GM20431 (cell line): ENCODE data around the gene PLCB4.

Experiments
- in situ Hi-C: fragments of 300-500 bp; cut with MseI, MboI; formaldehyde crosslinking; loops from one replicate; pipeline ENCODE4 v1.15.0; 2020; ENCODE audit warnings: low sequenced_read_pairs; ENCODE audit not compliant: unreplicated experiment

PLCB4 gene

DNA sequence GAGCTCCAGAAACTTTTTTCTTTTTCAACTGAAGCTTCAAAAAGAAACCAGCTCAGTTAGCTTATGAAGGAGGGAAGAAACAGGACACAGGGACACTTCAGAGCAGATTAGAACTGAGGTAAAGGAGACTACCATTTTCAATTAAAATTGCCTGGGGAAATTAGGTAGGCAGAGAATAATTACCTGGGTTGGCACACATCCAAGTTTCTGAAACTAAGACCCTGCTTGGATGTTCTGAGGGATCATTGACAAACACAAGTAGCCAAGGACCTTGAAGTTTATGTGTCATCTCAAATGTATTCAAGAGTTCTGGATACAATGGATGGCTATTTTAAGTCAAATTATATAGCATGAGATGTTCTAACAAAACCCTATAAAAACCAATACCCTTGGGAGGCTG, 137.6 kb downstream of the PLCB4 start:
- in situ Hi-C loops = no loop called here

DNA sequence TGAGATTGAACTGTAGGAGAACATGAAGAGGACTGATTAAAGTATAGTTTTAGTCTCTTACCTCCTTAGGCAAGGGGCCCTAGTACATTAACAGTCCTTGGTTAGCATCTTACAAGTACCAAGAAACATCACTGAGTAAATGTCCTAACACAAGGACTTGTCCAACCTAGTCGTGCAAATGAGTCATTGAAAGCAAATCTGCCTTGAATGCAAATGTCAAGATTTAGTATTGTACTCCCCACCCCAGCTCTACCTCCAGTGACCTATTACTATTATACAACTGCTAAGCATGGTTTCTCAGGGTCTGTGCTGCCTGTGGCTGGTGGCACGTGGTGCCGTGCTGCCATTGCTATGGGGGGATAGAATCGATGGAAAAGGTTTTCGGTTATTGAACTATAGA, 138.4 kb downstream of the PLCB4 start:
- in situ Hi-C loops = no loop called here

DNA sequence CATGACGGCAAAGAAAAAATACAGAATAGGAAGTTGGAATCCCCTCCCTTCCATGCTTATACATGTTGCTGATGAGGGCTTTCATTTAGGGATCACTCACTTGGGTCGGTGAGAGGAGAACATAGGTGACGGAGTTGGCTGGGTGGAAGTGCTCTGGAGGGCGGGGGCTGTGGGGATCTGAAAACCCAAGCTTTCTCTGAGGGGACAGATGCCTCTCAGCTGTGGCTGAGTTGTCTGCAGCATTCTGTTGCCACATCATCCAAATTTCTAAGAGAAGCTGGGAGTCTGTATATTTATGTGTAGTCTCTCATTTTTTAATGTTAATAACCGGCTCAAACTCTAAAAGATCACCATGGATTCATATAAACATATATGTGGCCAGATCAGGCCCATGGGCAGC, 141.5 kb downstream of the PLCB4 start:
- in situ Hi-C loops = no loop called here

DNA sequence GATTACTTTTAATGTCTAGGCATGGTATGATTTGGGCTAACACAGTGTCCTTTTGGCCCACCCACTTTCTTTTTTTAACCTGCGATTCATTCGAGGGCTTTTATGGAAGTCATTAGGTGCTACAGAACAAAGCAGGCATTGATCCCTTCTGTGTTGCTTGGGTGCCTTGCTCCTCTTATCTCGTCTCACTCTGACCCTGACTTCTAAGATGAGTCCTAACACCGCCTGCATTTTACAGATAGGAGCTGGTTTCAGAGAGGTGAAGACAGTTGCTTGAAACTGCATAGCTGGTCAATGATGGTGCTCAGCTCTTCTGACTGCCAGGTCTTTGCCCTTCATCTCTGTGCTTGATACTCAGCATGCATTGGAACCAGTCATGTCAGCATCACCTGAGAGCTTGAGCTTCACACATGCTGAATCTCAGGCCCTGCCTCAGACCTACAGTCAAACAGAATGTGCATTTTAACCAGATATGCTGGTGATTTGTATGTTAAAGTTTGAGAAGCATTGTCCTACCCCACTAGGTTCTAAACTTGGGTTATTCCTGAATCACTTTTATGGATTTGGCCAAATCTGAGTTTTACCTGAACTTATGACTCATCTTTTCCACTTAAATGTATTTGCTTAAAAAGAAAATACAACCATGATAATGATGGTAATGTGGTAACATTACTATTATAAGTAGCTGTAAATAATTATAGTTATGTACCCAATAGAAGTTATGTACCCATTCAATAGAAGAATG, 142.3 kb downstream of the PLCB4 start:
- in situ Hi-C loops = no loop called here

DNA sequence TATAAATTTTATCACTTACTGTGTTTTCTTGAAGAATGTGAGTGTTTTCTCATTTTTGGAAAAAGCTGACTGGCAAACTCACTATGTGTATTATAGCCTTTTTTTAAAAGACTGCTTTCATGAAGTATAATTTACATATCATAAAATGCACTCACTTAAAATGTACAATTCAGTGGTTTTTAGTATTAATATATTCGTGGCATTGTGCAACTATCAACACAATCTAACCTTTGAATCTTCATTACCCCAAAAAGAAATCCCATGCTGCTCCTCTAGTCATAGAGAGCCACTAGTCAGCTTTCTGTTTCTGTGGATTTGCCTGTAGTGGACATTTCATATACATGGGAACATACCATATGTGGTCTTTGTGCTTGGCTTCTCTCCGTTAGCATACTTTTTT, 143.8 kb downstream of the PLCB4 start:
- in situ Hi-C loops = no loop called here

DNA sequence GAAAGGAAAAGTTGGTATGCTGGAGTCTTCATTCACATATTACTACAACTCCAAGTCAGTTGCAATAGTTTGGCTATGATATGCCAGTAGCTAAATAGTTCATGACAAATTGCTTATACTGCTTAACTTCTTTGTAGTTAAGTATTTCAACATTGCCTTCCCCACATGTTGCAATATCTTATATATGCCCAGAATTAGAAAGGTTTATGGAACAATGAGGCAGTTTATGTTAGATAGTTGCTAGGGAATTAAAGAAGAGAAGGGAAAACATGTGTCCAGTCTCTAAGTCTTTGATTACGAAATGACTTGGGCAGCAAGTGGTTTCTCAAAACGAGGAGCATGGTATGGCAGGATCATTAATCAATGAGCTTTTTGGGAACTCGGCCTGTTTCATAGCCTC, 145.8 kb downstream of the PLCB4 start:
- in situ Hi-C loops = no loop called here

DNA sequence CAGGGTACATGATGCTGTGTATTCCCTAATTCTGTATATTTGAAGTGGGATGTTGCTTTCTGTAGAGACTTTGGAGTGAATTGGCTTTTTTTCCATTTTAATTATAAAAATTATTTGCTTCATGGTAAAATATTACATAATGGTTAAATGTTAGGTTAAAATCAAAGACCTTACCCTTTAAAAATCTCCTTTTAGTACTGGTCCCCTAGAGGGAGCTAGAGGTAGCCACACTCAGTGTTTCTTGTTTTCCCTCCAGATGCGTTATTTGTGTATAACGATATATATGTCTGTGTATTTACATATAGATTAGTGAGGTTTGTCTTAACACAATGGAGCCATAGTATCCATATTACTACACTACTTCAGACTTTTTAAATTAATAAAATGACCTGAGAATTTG, 146.7 kb downstream of the PLCB4 start:
- in situ Hi-C loops = no loop called here

DNA sequence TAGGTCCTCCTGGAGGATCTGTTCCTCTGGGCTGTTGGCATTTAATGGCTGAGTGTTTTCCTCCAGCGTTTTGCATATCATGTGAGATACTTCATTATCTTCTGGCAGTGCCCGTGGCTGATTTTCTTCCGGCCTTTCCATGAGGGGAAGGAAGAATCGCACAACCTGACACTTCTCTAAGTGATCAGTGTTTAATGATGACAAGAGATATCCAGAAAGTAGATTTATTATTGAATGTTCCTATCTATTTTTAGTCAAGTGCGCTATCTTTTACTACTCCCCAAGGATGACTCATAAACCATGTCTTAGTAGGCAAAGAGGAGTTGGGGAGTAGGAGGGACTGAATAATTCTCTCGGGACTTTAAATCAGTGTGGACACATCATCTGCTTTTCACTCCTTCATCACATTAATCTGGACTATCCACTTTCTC, 149.7 kb downstream of the PLCB4 start:
- in situ Hi-C loops = no loop called here

DNA sequence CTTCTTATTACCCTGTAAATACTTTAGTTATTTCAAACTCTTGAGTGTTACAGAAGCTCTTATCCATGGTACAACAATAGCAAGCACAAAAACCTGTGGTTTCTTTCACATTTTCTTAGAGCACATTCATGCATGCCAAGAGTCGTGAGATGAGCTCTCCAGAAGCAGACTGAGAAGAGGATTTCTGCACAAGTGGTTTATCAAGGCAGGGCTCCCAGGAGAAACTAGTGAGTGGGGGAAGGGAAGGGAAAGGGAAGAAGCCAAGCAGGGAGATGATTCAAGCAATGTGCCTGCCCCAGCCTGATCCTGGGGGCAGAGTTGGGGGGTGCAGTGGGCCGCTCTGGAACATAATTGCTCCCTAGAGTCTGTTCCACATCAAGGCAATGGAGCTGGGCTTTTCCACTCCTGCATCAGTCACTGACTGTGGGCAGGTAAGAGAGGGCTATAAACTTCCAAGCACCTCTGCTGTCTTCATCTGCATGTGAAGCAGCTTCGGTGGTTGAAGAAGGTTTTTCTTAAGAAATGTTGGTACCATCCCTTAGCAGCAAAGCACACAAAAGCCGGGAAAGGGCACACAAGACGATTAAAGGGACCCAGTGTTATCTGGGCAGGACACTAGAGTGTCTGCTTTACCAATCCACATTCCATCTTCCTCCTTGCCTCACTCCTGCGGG, 152.1 kb downstream of the PLCB4 start:
- in situ Hi-C loops = no loop called here

DNA sequence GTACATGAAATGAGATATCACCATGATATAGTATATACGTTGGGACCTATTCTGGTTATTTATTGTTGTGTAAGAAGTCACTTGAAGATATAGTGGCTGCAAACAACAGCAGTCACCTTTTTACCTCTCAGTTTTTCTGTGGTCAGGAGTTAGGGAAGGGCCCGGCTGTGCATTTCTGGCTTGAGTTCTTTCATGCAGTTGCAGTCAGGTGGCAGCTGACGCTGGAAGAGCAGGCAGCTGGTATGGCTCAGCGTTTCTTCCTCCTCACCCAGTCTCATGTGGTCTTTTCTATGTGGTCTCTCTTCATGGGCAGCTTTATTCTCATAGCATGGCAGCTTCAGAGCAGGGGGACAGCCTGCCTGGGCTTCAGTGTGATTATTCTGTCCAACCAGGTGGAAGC, 154.4 kb downstream of the PLCB4 start:
- in situ Hi-C loops = no loop called here

DNA sequence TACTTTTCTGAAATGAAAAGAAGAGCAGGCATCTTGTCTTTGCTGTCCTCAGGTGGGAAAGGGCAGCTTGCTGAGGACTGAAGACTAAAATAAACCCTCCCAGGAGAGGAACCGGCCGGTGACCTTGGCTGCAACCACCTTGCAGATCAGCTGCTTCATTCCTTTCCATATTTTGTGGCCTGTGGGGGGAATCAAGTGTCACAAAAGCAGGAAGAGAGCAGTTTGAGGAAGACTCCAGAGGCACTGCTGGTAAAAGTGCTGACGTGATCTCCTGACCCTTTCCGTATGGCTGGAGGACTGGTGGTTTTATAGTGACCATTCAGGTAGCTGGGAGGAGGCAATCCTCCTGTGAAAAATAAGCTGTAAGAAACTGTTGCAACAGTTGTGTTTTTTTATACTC, 157.0 kb downstream of the PLCB4 start:
- in situ Hi-C loops = no loop called here

DNA sequence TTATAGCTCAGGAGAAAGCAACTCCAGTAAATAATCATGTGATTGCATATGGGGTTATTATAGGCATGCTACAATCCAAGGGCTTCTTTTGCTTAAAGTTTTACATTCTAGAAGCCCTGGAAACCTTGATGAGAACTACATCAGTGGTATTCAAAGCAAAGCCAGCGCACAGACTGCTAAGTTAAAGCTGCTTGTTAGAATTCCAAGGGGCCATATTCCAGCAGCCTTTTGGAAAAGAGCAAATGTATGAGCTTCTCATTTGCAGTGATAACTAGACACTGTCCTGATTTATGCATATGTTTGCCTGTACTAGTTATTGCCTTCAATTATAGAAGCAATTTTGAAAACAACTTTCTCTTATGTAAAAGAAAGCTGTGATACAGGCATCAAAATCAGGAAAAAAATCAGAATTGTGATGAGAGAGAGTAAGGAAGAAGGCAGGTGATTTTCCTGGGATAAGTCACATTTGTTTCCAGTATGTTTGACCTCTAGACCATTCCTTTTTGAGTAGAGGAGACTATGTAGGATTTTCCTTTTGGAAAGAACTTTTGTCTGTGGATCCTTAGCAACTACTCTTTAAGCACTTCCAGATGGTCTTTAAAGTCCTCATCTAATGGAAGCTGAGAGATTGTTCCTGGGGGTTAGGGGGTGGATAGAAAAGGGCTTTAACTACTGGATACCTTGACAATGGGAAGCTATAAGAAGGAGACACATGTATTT, 159.2 kb downstream of the PLCB4 start:
- in situ Hi-C loops = no loop called here

DNA sequence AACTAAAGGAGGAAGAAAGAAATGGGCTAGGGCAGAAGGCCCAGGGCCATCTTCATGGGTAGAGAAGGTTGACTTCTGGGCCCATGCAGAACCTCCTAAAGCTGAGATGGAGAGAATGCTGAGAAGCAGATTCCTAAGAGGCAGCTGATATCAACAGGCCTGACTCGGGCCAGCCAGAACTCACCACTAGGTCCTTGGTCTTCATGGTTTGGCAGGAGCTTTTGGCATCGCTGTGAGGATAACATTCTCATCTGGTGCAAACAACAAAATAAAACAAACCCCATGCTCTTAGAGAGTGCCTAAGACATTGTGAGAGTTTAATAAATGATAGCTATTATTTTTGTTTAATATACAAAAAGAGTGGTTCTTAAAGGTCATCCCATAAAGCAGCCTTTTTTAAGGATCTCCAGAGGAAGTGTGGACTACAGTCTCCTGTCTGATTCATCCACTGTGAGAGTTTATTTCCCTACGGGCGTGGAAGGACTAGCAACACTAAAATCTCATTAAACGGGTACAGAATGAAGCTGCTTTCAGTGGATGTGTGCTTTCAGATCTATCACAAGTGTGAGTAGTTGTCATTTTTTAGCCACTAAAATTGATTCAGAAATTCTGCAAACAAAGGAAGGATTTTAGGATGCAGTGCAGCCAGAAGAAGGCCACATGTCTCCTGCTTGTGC, 160.0 kb downstream of the PLCB4 start:
- in situ Hi-C loops = no loop called here

DNA sequence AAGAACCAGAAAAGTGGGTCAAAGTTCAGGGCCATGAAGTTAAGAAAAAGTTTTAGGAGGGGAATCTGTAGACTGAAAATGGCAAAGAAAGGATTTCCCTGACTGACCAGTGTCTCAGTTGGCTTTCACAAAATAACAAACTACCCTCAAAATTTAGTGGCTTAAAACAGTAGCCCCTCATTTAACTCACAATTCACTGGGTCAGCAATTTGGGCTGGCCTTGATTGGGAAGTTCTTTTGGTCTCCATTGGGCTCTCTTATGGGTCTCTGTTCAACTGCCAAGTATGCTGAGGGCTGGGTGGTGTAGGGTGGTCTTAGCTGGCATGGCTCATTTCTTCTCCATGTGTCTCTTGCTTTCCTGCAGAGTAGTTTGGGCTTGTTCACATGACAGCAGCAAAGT, 161.5 kb downstream of the PLCB4 start:
- in situ Hi-C loops = no loop called here

DNA sequence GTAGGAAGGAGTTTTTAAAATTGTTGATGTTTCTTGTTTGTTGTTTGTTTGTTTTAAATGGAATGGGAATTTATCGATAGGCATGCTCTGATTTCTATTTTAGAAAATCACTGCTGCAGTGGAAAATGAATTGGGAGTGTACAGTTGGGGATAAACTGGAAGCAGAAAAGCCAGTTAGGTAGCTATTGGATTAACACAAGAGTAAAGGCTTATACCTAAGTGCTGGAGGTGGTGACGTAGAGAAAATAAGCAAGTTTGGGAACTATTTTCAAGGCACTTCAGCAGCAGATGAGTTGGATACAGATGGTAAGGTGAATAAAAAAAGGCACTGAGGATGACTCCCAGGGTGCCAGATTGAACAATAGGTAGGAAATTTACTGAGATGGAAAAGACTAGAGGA, 164.9 kb downstream of the PLCB4 start:
- in situ Hi-C loops = no loop called here

DNA sequence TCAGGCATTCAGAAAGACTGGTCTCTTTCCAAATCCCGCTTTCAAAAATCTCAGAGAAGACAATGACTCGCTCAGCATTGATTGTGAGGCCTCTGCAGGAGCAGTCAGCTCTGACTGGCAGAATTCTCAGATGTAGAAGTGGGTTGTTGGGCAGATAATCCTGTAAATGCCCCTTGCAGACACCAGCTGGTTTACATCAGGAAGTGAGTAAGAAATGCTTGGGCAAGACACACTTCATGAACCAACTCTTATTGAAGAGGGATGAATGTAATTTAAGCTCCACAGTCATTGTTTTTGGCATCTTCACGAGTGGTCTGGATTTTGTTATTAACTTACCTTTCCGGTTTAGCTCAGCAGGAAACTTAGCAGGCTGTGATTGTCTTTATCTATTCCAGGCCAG, 166.6 kb downstream of the PLCB4 start:
- in situ Hi-C loops = no loop called here

DNA sequence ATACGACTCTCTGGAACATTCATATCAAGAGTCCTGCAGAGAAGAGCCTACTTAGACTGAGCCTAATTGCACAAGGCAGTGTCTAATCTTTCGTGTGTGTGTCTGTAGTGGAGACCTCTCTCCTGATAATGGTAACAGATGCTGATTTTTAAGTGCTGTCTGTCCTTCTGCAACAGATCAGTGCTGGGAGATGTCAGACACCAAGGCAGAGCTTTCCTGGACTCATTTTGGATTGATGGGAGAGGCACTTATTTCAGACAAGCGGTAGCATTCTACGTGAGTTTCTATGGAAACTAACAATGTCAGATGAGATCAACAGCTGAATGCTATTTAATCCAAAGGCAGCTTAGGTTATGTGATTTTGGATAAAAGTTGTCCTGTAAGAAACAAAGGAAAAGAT, 167.6 kb downstream of the PLCB4 start:
- in situ Hi-C loops = no loop called here

DNA sequence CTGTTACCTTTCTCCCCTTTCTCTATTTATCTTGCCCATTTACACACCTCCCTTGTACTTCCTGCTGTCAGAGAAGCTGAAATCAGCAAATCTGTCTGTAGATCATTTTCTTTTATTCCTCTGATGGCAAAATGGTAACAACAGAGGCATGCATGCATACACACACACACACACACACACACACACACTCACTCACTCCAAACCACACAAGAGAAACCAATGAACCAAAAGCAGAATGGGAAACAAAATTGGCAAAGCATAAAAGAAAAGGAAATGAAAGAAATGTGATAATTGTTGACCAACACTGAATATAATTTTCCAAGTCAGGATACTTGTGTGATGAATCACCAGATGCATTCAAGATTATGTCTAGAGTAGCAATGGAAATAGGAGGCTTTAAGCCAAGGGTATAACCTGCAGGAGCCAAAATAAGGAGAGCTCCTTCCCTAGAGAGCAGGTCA, 172.4 kb downstream of the PLCB4 start:
- in situ Hi-C loops = no loop called here

DNA sequence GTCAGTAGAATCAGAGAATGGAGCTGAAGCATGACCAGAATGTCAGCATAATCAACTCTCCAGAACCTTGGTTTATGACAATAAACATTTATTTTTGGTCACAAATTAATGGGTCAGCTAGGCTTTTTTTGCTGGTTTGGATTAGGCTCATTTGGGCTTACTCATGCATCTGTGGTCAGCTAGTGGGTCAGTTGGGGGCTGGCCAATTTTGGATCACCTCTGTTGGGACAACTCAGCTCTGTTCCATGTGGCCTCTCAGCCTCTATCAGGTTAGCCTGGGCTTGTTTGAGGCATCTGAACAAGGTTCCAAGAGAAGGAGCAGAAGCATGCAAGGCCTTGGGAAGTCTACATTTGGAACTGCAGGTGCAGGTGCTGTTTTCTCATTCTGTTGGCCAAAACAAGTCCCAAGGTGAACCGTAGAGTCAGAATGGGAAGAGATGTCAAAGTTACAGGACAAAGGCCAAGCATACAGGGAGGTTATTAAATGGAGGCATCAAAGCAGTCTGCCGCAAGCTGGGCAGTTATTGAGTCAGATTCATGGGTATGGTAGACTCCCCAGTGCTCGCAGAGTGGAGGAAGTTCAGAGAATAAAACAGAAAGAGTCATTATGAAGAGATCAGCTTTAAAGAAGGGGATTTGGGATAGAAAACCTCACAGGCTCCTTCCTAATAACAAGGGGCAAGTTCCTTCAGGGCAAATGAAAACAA, 173.0 kb downstream of the PLCB4 start:
- in situ Hi-C loops = no loop called here

DNA sequence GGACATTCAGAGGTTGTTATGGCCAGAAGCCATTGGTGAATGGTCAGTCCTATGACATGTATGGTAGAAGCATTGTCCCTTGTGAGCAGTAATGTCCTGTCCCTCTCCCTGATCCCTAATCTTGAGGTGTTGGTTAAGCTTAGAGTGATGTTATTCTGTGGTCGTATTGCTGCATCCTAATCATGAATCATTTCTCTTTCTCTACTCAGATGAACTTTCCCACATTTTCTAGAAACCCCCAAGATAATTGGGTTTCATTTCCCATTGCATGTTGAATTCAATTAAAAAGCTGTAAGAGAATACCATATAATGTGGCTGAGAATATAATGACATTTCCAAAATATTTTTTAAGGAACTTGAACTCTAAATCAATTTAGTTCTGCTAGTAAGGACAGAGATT, 175.1 kb downstream of the PLCB4 start:
- in situ Hi-C loops = no loop called here
